ENCODE results near the gene SETD1B. TPM values are rescaled to one million over a fixed set of nuclear protein-coding genes. Genes with fewer than 3 reads are reported as not detected.
A peak's percentile ranks its signal among the peaks of the same experiment; 100 is the strongest.
"Not testable (repeated sequence)": the region's sequence is repeated elsewhere in the genome, so short reads cannot be mapped to it uniquely, and the experiment has no call there.

The SETD1B gene
- total RNA-seq, 2 donors from 2014 or later: 20.3 to 21.2 TPM

GRCh38 chr12:121838126-121838525, 34.3 kb downstream of the SETD1B start:
- Mint-ChIP-seq H3K9me3 (no peaks in the 10 kb centered on the region), H3K36me3 (ENCODE audit: insufficient read depth in 2 of 2) (no peaks in the 10 kb centered on the region), H3K27ac (no peak overlapping the region), H3K4me1 (ENCODE audit: low read depth) (peaks cover 18% of the 10 kb centered on the region), H3K4me3 (no peak overlapping the region), H3K27me3 (ENCODE audit: low read depth) (no peaks in the 10 kb centered on the region)
- DNase-seq (no peak), ATAC-seq (replicated peaks in 1 of 2) (no peak)

- no peaks in the 10 kb centered on the region for H3K36me3 Mint-ChIP-seq (ENCODE audit: insufficient read depth in 2 of 2)
- H3K4me3 Mint-ChIP-seq: peak overlapping the region; percentile 98 to 99
- DNase-seq: peak; percentile 100
- no peaks in the 10 kb centered on the region for H3K27me3 Mint-ChIP-seq (ENCODE audit: low read depth)
- peaks cover 18% of the 10 kb centered on the region for H3K4me1 Mint-ChIP-seq (ENCODE audit: low read depth)
- no peaks in the 10 kb centered on the region for H3K9me3 Mint-ChIP-seq
- H3K27ac Mint-ChIP-seq: peak overlapping the region; percentile 80
- ATAC-seq (replicated peaks in 1 of 2): peak; percentile 96 to 97
Observed at GRCh38 chr12:121839106-121839992, 35.5 kb downstream of the SETD1B start.

- H3K4me1 Mint-ChIP-seq (ENCODE audit: low read depth): peaks cover 18% of the 10 kb centered on the region
- no peaks in the 10 kb centered on the region for H3K27me3 Mint-ChIP-seq (ENCODE audit: low read depth)
- DNase-seq (no peak), ATAC-seq (replicated peaks in 1 of 2) (no peak)
- no peaks in the 10 kb centered on the region for H3K9me3 Mint-ChIP-seq
- H3K36me3 Mint-ChIP-seq (ENCODE audit: insufficient read depth in 2 of 2): no peaks in the 10 kb centered on the region
- H3K4me3 Mint-ChIP-seq: peak overlapping the region; percentile 98 to 99
- peak overlapping the region; percentile 80 for H3K27ac Mint-ChIP-seq
Observed at GRCh38 chr12:121839993-121840761, 36.4 kb downstream of the SETD1B start.

- H3K4me1 Mint-ChIP-seq (ENCODE audit: low read depth): peaks cover 18% of the 10 kb centered on the region
- no peaks in the 10 kb centered on the region for H3K36me3 Mint-ChIP-seq (ENCODE audit: insufficient read depth in 2 of 2)
- no peaks in the 10 kb centered on the region for H3K27me3 Mint-ChIP-seq (ENCODE audit: low read depth)
- ATAC-seq (replicated peaks in 1 of 2) (no peak), DNase-seq (no peak)
- no peaks in the 10 kb centered on the region for H3K9me3 Mint-ChIP-seq
- H3K27ac Mint-ChIP-seq: no peak overlapping the region
- no peak overlapping the region for H3K4me3 Mint-ChIP-seq
Observed at GRCh38 chr12:121843236-121843982, 39.6 kb downstream of the SETD1B start.

GRCh38 chr12:121845701-121846100, 41.9 kb downstream of the SETD1B start:
- no peaks in the 10 kb centered on the region for H3K9me3 Mint-ChIP-seq
- ATAC-seq (replicated peaks in 1 of 2) (no peak), DNase-seq (no peak)
- no peaks in the 10 kb centered on the region for H3K36me3 Mint-ChIP-seq (ENCODE audit: insufficient read depth in 2 of 2)
- H3K27me3 Mint-ChIP-seq (ENCODE audit: low read depth): no peaks in the 10 kb centered on the region
- no peaks in the 10 kb centered on the region for H3K4me1 Mint-ChIP-seq (ENCODE audit: low read depth)
- H3K27ac Mint-ChIP-seq: no peak overlapping the region
- H3K4me3 Mint-ChIP-seq: no peak overlapping the region

- Mint-ChIP-seq H3K36me3 (ENCODE audit: insufficient read depth in 2 of 2) (no peaks in the 10 kb centered on the region), H3K27me3 (ENCODE audit: low read depth) (no peaks in the 10 kb centered on the region), H3K4me3 (no peak overlapping the region), H3K9me3 (no peaks in the 10 kb centered on the region), H3K4me1 (ENCODE audit: low read depth) (no peaks in the 10 kb centered on the region), H3K27ac (no peak overlapping the region)
- no peak for DNase-seq
- ATAC-seq (replicated peaks in 1 of 2): no peak
Observed at GRCh38 chr12:121849211-121849610, 45.4 kb downstream of the SETD1B start.

GRCh38 chr12:121849665-121850064, 45.9 kb downstream of the SETD1B start:
- DNase-seq: no peak
- no peak overlapping the region for H3K4me3 Mint-ChIP-seq
- H3K9me3 Mint-ChIP-seq: no peaks in the 10 kb centered on the region
- no peaks in the 10 kb centered on the region for H3K36me3 Mint-ChIP-seq (ENCODE audit: insufficient read depth in 2 of 2)
- no peak for ATAC-seq (replicated peaks in 1 of 2)
- H3K27me3 Mint-ChIP-seq (ENCODE audit: low read depth): no peaks in the 10 kb centered on the region
- no peak overlapping the region for H3K27ac Mint-ChIP-seq
- H3K4me1 Mint-ChIP-seq (ENCODE audit: low read depth): no peaks in the 10 kb centered on the region

GRCh38 chr12:121852392-121852791, 48.6 kb downstream of the SETD1B start:
- not testable (repeated sequence) for H3K9me3 Mint-ChIP-seq; H3K27me3 Mint-ChIP-seq (ENCODE audit: low read depth); H3K27ac Mint-ChIP-seq; H3K36me3 Mint-ChIP-seq (ENCODE audit: insufficient read depth in 2 of 2); ATAC-seq (replicated peaks in 1 of 2); DNase-seq; H3K4me1 Mint-ChIP-seq (ENCODE audit: low read depth); H3K4me3 Mint-ChIP-seq

GRCh38 chr12:121857322-121858246, 53.8 kb downstream of the SETD1B start:
- Mint-ChIP-seq H3K27ac (no peak overlapping the region), H3K27me3 (ENCODE audit: low read depth) (no peaks in the 10 kb centered on the region), H3K9me3 (no peaks in the 10 kb centered on the region), H3K4me3 (no peak overlapping the region), H3K4me1 (ENCODE audit: low read depth) (no peaks in the 10 kb centered on the region), H3K36me3 (ENCODE audit: insufficient read depth in 2 of 2) (no peaks in the 10 kb centered on the region)
- DNase-seq: no peak
- ATAC-seq (replicated peaks in 1 of 2): no peak

GRCh38 chr12:121858318-121858661, 54.5 kb downstream of the SETD1B start:
- ATAC-seq (replicated peaks in 1 of 2) (no peak), DNase-seq (no peak)
- no peaks in the 10 kb centered on the region for H3K27me3 Mint-ChIP-seq (ENCODE audit: low read depth)
- H3K27ac Mint-ChIP-seq: no peak overlapping the region
- H3K4me1 Mint-ChIP-seq (ENCODE audit: low read depth): no peaks in the 10 kb centered on the region
- no peak overlapping the region for H3K4me3 Mint-ChIP-seq
- no peaks in the 10 kb centered on the region for H3K9me3 Mint-ChIP-seq
- no peaks in the 10 kb centered on the region for H3K36me3 Mint-ChIP-seq (ENCODE audit: insufficient read depth in 2 of 2)

- Mint-ChIP-seq H3K36me3 (ENCODE audit: insufficient read depth in 2 of 2) (no peaks in the 10 kb centered on the region), H3K27me3 (ENCODE audit: low read depth) (no peaks in the 10 kb centered on the region), H3K4me3 (no peak within 1 kb of the TSS), H3K4me1 (ENCODE audit: low read depth) (no peaks in the 10 kb centered on the region), H3K9me3 (no peaks in the 10 kb centered on the region), H3K27ac (no peak within 1 kb of the TSS)
- ATAC-seq (replicated peaks in 1 of 2): no peak
- DNase-seq: no peak
Observed at GRCh38 chr12:121858662-121859572, 55.1 kb downstream of the SETD1B start, which contains the start of gene HPD. Gene HPD (minus strand): TSS chr12:121858859. CDS start chr12:121858823, 36 bp downstream.

Data from activated T-cell treated with anti-CD3 and anti-CD28 coated beads, Interleukin-2, amount 50 U/mL, for 72 hours (primary cell).